Stimulated activated memory B cell treated with anti-CD40 and anti-IgM and Interleukin-4, amounts not matched to agents 10 μg/mL and 1 μg/mL and 100 μg/mL, for 72 hours (primary cell): ENCODE results near the gene ARID3A.
"Not testable (repeated sequence)": the region's sequence is repeated elsewhere in the genome, so short reads cannot be mapped to it uniquely, and the experiment has no call there.

Experiments used
- ATAC-seq: fragments of 150-1000 bp; cut with Tn5 transposase; 2 replicates; pipeline ENCODE4 v1.10.0; 2021
- H3K27ac Mint-ChIP-seq: one replicate; pipeline ENCODE4 v1.8.0; 2022; ENCODE audit warnings: mild to moderate bottlenecking, mixed read lengths
- H3K27me3 Mint-ChIP-seq: one replicate; pipeline ENCODE4 v1.8.0; 2022; ENCODE audit warnings: mixed read lengths
- H3K36me3 Mint-ChIP-seq: one replicate; pipeline ENCODE4 v1.8.0; 2022; ENCODE audit warnings: mixed read lengths
- H3K4me1 Mint-ChIP-seq: one replicate; pipeline ENCODE4 v1.8.0; 2022; ENCODE audit warnings: mixed read lengths
- H3K4me3 Mint-ChIP-seq: one replicate; pipeline ENCODE4 v1.8.0; 2022; ENCODE audit warnings: mild to moderate bottlenecking, moderate library complexity, mixed read lengths
- H3K9me3 Mint-ChIP-seq: one replicate; pipeline ENCODE4 v1.8.0; 2022; ENCODE audit warnings: mixed read lengths

The ARID3A gene

DNA sequence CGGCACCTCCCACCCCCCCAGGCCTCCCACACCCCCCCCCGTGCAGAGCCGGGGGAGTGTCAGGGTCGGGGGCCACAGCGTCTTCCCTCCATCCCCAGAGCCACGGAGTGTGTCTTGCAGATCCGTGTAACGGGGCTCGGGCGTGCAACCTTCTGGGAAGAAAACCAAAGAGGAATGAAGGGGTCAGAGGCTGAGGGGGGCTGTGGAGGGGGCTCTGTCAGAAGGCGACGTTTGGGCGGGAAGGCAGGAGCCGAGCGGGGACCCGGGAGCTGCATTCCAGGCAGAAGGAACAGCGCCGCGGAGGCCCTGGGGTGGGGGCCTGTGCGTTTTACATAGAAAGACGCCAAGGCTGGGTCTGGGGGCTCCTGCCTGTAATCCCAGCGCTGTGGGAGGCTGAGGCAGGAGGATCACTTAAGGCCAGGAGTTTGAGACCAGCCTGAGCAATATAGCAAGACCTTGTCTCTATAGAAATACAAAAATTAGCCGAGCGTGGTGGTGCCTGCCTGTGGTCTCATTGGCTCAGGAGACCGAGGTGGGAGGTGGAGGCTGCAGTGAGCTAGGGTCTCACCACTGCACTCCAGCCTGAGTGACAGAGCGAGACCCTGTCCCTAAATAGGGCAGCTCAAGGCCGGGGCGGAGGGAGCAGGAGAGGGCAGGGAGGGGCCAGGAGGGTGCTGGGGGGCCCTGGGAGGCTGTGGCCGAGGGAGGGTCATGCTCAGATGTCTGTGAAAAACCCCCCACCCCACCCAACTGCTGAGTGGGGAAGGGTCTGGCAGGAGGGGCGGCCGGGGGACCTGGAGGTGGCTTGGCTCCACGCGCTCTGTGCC lies 27.8 kb downstream of the ARID3A start:
- Mint-ChIP-seq H3K27ac (peak overlapping the region; percentile 100), H3K4me3 (peak overlapping the region; percentile 80), H3K27me3 (no peaks in the 10 kb centered on the region), H3K36me3 (peaks cover 2% of the 10 kb centered on the region), H3K9me3 (no peaks in the 10 kb centered on the region), H3K4me1 (peaks cover 60% of the 10 kb centered on the region)
- ATAC-seq, result no peak

DNA sequence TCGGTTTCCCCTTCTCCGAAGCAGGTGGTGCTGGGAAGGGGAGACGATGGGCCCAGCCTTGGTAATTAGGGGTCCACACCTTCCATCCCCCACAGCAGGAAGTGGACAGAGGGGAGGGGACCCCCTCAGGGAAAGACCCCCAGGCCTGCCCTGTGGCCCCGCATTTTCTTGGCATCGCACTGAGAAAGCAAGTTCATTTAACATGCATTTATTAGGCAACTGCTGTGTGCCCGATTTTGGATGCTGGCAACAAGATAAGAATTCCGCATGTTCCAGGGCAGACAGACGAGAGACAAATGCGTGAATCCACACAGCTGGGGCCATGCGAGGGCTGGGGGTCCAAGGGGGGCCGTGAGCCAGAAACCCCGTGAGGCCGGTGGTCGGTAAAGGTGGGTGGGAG lies 28.4 kb downstream of the ARID3A start:
- peaks cover 6% of the 10 kb centered on the region for H3K36me3 Mint-ChIP-seq

DNA sequence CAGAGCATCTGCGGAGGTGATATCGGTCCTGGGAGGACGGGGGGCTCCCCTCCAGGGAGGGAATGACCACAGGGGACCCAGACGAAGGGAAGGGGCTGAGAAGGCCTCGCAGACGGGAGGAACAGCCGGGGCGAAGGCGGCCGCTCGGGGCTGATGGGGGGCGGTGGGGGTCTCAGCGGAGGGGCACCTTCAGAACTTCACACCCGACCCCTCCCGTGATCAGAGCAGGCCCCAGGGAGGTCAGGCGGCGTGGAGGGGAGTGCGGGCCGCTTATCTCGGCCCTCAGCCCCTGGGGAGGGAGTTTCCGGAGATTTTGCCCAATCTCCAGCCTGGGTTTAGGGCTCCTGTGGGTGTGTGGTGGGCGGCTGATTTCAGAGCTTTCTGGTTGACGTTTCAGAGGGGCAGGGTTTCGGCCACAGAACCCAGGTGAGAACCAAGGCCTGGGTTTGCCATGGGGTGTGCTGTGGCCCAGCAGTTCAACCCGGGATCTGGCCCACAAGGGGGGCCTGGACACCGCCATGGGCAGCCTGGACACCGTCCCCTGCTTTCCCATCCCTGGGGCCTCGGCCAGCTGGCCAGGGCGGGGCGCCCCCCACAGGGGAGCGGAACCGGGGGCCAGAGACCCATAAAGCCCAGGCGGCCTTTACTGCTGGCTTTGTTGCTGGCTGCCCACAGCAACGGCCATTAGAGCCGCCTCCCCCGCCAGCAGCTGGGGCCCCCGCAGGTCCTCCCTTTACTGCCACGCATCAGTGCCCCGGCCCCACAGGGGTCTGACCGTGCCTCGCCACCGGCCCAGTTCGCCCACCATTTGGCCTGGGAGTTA lies 29.0 kb downstream of the ARID3A start:
- Mint-ChIP-seq H3K27me3 (no peaks in the 10 kb centered on the region), H3K9me3 (no peaks in the 10 kb centered on the region), H3K4me1 (peaks cover 49% of the 10 kb centered on the region), H3K4me3 (peak overlapping the region; percentile 75), H3K36me3 (peaks cover 13% of the 10 kb centered on the region), H3K27ac (peak overlapping the region; percentile 100)
- peak; percentile 76 for ATAC-seq

More for the DNA sequence above, 28.4 kb downstream of the ARID3A start:
- Mint-ChIP-seq H3K9me3 (no peaks in the 10 kb centered on the region), H3K27me3 (no peaks in the 10 kb centered on the region), H3K4me1 (peaks cover 55% of the 10 kb centered on the region), H3K27ac (peak overlapping the region; percentile 100), H3K4me3 (peak overlapping the region; percentile 75)
- peak; percentile 2 for ATAC-seq

DNA sequence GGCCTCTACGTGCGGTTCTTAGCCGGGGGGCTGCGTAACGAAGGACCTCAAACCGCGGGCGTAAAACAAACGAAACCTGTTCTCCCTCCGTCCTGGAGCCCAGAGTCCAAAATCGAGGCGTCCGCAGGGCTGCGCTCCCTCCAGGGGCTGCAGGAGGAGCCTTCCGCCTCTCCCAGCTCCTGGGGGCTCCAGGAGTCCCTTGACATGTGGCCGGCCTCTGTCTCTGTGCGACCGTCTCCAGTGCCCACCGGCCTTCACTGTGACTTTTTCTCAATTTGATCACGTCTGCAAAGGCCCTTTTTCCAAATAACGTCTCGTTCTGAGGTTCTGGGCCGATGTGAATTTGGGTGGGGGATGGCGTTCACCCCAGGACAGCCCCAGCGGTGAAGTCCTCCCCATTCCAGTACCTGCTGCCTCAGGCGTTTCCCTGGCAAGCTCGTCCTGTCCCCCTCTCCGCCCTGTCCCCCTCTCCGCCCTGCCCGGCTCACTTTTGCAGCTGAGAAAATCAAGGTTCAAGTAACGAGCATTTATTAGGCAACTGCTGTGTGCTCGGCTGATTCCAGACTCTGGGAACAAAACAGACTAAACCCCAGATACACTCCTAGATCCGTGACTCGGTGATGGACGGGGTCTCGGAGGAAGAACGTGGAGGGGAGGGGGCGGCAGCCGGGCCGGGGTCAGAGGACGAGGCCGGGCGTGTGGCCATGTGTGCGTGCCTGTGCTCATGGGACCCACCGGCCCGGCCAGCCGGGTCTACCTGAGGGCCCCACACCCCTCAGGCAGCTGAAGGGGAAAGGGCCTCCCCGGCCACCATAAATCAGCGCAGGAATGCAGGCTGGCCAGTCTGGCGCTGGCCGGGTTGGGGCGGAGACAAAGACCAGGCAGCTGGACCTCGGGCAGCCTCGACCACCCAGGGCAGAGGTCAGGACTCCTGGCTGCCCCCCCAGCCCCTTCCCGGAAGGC lies 30.2 kb downstream of the ARID3A start:
- H3K4me3 Mint-ChIP-seq, result no peak overlapping the region
- H3K27me3 Mint-ChIP-seq, result no peaks in the 10 kb centered on the region
- H3K4me1 Mint-ChIP-seq, result peaks cover 39% of the 10 kb centered on the region
- no peak overlapping the region for H3K27ac Mint-ChIP-seq
- no peaks in the 10 kb centered on the region for H3K9me3 Mint-ChIP-seq
- H3K36me3 Mint-ChIP-seq, result peaks cover 17% of the 10 kb centered on the region
- no peak for ATAC-seq

DNA sequence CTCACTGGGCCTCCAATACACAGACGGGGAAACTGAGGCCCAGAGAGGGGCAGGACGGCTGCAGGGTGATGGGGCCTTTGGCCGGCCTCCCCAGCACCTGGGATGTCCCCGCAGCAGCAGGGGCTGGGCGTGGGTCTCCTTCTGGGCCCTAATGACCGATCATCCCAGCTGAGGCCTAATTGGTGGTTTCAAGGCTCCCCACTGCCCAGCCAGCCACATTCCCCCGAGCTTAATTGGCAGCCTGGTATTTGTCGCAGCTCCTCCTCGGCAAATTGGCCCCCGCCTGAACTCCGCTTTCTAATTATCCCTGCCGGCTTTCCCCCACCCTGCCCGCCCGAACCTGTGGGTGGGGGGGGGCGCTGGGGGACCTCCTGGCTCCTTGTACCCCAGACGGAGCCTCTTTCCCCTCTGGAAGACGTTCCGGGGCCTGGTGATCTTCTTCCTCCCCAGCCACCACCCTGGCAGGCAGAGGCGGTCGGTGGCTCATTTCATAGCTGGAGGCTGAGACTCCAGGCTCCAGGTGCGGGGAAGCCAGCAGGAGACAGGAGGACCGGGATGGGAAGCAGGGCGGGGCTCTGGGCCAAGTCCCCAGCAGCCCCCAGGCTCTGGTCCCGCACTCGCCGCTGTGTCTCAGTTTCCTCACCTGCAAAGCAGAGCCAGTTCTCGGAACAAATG lies 31.1 kb downstream of the ARID3A start:
- ATAC-seq, result no peak

DNA sequence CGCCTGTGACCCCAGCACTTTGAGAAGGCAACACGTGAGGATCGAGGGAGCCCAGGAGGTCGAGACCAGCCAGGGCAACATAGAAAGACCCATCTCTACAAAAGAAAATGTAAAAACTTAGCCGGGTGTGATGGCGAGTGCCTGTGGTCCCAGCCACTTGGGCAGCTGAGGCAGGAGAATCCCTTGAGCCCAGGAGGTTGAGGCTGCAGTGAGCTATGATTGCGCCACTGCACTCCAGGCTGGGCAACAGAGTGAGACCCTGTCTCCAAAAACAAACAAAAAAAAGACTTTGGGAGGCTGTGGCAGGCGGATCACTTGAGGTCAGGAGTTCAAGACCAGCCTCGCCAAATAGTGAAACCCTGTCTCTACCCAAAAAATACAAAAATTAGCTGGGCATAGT lies 31.7 kb downstream of the ARID3A start:
- Mint-ChIP-seq H3K36me3 (peaks cover 24% of the 10 kb centered on the region), H3K4me1 (peaks cover 35% of the 10 kb centered on the region)
- H3K27me3 Mint-ChIP-seq, H3K4me3 Mint-ChIP-seq, H3K27ac Mint-ChIP-seq, H3K9me3 Mint-ChIP-seq, ATAC-seq: not testable (repeated sequence)

More for the DNA sequence above, 31.1 kb downstream of the ARID3A start:
- Mint-ChIP-seq H3K4me1 (peaks cover 32% of the 10 kb centered on the region), H3K4me3 (no peak overlapping the region), H3K27me3 (no peaks in the 10 kb centered on the region), H3K9me3 (no peaks in the 10 kb centered on the region), H3K27ac (no peak overlapping the region), H3K36me3 (peaks cover 19% of the 10 kb centered on the region)

DNA sequence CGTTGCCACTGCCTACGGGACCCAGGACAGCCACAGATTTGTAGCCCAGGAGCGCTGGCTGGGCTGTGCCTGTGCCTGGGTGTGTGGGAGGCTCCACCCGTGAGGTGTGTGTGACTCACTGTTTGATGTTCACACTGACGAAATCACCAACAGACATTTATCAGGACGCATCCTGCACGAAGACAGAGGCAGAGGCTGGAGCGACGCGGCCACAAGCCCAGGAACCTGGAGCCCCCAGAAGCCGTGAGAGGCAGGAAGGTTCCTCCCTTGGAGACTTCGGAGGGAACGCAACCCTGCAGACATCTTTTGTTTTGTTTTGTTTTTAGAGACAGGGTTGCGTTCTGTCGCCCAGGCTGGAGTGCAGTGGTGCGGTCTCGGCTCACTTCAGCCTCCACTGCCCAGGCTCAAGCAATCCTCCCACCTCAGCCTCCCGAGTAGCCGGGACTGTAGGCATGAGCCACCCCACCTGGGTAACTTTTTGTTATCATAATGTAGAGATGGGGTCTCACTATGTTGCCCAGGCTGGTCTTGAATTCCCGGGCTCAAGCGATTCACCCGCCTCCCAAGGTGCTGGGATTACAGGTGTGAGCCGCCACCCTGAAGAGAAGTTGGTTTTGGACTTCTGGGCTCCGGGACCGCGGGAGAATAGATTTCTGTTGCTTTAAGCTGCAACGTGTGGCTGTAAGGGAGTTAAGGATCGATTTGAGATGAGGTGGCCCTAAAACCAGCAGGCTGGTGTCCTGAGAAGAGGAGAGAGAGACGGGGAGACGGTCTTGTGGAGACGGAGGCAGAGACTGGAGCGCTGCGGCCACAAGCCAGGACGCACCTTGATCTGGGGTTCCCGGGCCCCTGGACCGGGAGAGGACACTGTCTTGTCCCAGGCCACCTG lies 33.4 kb downstream of the ARID3A start:
- H3K4me1 Mint-ChIP-seq, result peaks cover 19% of the 10 kb centered on the region
- no peak overlapping the region for H3K27ac Mint-ChIP-seq
- no peaks in the 10 kb centered on the region for H3K27me3 Mint-ChIP-seq
- peaks cover 39% of the 10 kb centered on the region for H3K36me3 Mint-ChIP-seq
- H3K4me3 Mint-ChIP-seq, result no peak overlapping the region
- H3K9me3 Mint-ChIP-seq, result no peaks in the 10 kb centered on the region
- no peak for ATAC-seq

DNA sequence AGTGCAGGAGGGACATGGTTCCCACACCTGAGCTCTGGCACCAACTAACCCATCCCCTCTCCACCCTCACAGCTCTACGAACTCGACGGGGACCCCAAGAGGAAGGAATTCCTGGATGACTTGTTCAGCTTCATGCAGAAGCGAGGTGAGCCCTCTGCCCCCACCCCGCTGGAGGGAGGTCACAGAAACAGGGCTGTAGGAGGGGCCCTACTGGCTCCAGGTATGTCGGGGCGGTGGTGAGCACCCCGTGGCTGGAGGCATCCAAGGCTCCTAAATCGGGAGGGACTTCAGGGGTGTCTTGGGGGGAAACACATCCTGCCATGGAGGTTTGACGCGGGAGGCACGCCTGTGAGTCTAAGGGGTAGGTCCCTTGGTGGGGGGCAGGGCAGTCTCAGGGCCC lies 34.2 kb downstream of the ARID3A start:
- Mint-ChIP-seq H3K9me3 (no peaks in the 10 kb centered on the region), H3K36me3 (peaks cover 47% of the 10 kb centered on the region), H3K4me1 (peaks cover 11% of the 10 kb centered on the region), H3K27ac (no peak overlapping the region), H3K27me3 (no peaks in the 10 kb centered on the region), H3K4me3 (no peak overlapping the region)
- ATAC-seq, result no peak

DNA sequence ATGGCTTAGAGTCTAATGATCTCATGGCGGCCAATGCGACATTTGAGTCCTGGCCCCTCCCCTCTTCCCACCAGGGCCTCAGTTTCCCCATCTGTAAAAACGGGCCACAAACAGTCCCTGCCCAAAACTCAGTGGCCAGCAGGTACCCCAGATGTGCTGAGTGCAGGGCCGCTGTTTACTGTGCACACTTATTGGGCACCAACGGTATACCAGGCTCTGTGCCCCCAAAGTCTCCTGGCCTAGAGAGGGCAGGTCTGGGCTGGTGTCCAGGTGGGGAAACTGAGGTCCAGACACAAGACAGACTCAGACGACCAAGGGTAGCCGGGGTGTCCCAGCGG lies 34.7 kb downstream of the ARID3A start:
- H3K4me3 Mint-ChIP-seq, result no peak overlapping the region
- H3K27ac Mint-ChIP-seq, result no peak overlapping the region
- peaks cover 52% of the 10 kb centered on the region for H3K36me3 Mint-ChIP-seq
- ATAC-seq, result no peak
- no peaks in the 10 kb centered on the region for H3K27me3 Mint-ChIP-seq
- H3K9me3 Mint-ChIP-seq, result no peaks in the 10 kb centered on the region
- H3K4me1 Mint-ChIP-seq, result peaks cover 6% of the 10 kb centered on the region

DNA sequence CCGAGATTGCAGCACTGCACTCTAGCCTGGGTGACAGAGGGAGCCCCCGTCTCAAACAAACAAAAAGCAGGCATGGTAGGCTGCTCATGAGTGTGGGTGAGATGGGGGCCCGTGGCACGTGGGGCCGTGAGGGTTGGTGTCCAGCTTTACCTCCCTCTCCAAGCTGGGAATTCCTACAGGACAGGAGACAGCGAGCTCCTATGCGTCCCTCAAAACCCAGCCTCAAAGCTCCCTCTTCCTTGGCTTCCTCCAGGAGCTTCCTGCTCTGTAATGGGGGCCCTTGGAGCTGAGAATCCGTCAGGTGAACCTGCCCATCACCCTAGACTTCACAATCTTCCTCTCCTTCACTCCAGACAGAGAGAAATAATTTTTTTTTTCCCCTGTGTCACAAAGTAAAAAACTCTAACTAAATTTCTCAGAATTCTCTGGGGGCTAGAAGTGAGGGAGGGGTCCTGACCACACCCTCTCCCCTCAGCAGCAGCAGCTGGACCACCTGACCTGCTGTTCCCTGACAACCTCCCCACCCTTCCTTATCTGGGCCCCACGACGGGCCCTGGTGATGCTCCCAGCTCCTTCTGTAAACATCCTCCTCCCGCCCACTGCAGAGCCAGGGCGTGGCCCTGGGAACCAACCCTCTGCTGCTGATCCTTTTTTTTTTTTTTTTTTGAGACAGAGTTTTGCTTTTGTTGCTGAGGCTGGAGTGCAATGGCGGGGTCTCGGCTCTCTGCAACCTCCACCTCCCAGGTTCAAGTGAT lies 36.2 kb downstream of the ARID3A start:
- H3K4me1 Mint-ChIP-seq, result peaks cover 5% of the 10 kb centered on the region
- H3K9me3 Mint-ChIP-seq, result no peaks in the 10 kb centered on the region
- peaks cover 67% of the 10 kb centered on the region for H3K36me3 Mint-ChIP-seq
- no peak overlapping the region for H3K4me3 Mint-ChIP-seq
- no peak for ATAC-seq
- peak overlapping the region; percentile 57 for H3K27ac Mint-ChIP-seq
- H3K27me3 Mint-ChIP-seq, result no peaks in the 10 kb centered on the region

DNA sequence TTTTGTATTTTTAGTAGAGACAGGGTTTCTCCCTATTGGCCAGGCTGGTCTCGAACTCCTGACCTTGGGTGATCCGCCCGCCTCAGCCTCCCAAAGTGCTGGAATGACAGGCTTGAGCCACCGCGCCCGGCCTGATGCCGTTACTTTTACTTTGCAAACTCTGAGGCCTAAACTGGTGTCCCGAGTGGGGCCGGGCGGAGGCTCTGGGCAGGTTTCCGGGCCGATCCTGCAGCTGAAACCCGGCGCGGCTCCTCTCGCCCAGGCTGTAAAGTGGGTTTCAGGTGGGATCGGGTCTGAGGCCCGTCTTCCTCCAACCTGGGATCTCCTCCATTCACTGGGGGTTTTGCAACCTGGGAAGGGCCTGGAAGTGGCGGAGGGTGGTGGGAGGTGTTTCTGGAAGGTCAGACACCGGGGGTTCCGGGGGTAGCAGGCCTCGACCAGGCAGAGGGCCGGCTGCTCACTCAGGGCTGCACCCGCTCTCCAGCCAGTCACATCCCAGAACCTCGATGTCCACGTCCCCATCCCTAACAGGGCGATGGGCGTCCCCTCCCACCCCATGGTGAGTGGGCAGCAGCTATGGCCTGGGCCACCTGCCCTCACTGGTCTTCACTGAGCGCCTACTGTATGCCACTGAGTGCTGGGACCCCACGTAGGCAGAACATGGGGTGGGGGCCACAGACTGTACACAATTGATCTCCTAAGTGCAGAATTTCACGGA lies 37.0 kb downstream of the ARID3A start:
- no peaks in the 10 kb centered on the region for H3K9me3 Mint-ChIP-seq
- H3K4me3 Mint-ChIP-seq, result no peak overlapping the region
- peaks cover 5% of the 10 kb centered on the region for H3K4me1 Mint-ChIP-seq
- ATAC-seq, result no peak
- no peak overlapping the region for H3K27ac Mint-ChIP-seq
- peaks cover 73% of the 10 kb centered on the region for H3K36me3 Mint-ChIP-seq
- no peaks in the 10 kb centered on the region for H3K27me3 Mint-ChIP-seq

DNA sequence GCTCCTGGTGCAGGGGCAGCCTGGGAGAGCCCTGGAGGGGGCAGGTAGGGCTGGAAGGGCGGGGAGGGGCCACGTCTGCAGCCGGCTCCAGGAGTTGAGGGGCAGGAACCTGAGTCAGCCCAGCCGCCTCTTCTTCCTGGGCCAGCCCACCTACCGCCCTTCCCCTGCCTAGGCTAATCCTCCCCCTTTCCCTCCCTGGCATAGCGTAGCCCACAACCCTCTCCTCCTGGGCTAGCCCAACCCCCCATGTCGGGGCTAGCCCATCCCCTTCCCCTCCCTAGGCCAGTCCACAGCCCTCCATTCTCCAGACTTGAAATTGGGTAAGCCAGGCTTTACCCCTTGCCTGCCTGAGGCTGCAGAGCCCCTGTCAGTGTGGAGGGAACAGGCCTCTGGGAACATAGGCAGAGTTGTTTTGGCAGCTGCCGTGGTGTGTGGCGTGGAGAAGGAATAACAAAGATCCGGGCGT lies 37.7 kb downstream of the ARID3A start:
- Mint-ChIP-seq H3K4me3 (no peak overlapping the region), H3K9me3 (no peaks in the 10 kb centered on the region), H3K27ac (no peak overlapping the region), H3K4me1 (peaks cover 5% of the 10 kb centered on the region), H3K36me3 (peaks cover 78% of the 10 kb centered on the region), H3K27me3 (no peaks in the 10 kb centered on the region)
- no peak for ATAC-seq

DNA sequence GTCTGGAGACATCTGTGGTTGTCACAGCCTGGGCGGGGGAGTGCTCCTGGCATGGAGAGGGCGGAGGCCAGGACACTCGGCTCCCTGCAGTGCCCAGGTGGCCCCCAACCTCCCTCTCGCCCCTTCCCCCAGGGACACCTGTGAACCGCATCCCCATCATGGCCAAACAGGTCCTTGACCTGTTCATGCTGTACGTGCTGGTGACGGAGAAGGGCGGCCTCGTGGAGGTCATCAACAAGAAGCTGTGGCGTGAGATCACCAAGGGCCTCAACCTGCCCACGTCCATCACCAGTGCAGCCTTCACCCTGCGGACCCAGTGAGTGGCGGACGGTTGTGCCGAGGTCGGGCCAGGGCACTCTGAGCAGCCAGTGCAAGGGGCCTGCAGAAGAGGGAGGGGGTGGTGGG lies 38.3 kb downstream of the ARID3A start:
- H3K36me3 Mint-ChIP-seq, result peaks cover 79% of the 10 kb centered on the region
- H3K4me1 Mint-ChIP-seq, result peaks cover 5% of the 10 kb centered on the region
- no peaks in the 10 kb centered on the region for H3K9me3 Mint-ChIP-seq
- no peaks in the 10 kb centered on the region for H3K27me3 Mint-ChIP-seq
- no peak overlapping the region for H3K27ac Mint-ChIP-seq
- ATAC-seq, result no peak
- H3K4me3 Mint-ChIP-seq, result no peak overlapping the region
